Upper lobe of left lung (tissue), 6 donors: ENCODE data around the gene ACTRT2. TPM values are rescaled to one million over a fixed set of nuclear protein-coding genes. Genes with fewer than 3 reads are reported as not detected.
A peak's percentile ranks its signal among the peaks of the same experiment; 100 is the strongest.

ENCODE experiments used
- ATAC-seq, 2 donors: fragments of 200-7000 bp; cut with Tn5 transposase; one replicate each; pipeline ENCODE4 v1.9.1; 2022; ENCODE audit warnings: mild to moderate bottlenecking in 2 of 2, moderate library complexity in 2 of 2; ENCODE audit not compliant: low FRiP score in 2 of 2
- DNase-seq, 2 donors: peaks; one replicate each; pipeline ENCODE4 v3.0.0-alpha.2; 2019 to 2020
- H3K27ac ChIP-seq, 4 donors: fragments of 200-600 bp; sonication (generic); one replicate each; pipeline ENCODE4 v1.5.1; 2016 to 2019
- H3K27me3 ChIP-seq, 4 donors: fragments of 200-600 bp; sonication (generic); one replicate each; pipeline ENCODE4 v1.5.1; 2017 to 2019
- H3K36me3 ChIP-seq, 4 donors: fragments of 200-600 bp; sonication (generic); one replicate each; pipeline ENCODE4 v1.5.1; 2016 to 2019
- H3K4me1 ChIP-seq, 4 donors: fragments of 200-600 bp; sonication (generic); one replicate each; pipeline ENCODE4 v1.5.1; 2018 to 2019
- H3K4me3 ChIP-seq, 4 donors: fragments of 200-600 bp; sonication (generic); one replicate each; pipeline ENCODE4 v1.5.1; 2017 to 2019; ENCODE audit warnings: mild to moderate bottlenecking in 2 of 4, moderate library complexity in 1 of 4
- H3K9me3 ChIP-seq, 4 donors: fragments of 200-600 bp; sonication (generic); one replicate each; pipeline ENCODE4 v1.5.1; 2018 to 2019
- CTCF ChIP-seq, 6 experiments: fragments of 450-650 bp in 4 of 6; fragments of 200-600 bp in 2 of 6; sonication (generic) in 2 of 6; IDR thresholded peaks; one replicate each; pipeline ENCODE4 v1.5.1; 2016 to 2019; ENCODE audit warnings: antibody characterized with exemption in 6 of 6
- EP300 ChIP-seq, 4 donors: sonication (generic); formaldehyde crosslinking; IDR thresholded peaks; one replicate each; pipeline ENCODE4 v1.5.1; 2017; ENCODE audit warnings: antibody characterized with exemption in 4 of 4, control low read depth in 2 of 4
- POLR2A ChIP-seq, 4 donors: fragments of 450-650 bp; IDR thresholded peaks; one replicate each; pipeline ENCODE4 v1.5.1; 2016 to 2017; ENCODE audit warnings: antibody characterized with exemption in 4 of 4, mild to moderate bottlenecking in 2 of 4
- POLR2AphosphoS5 ChIP-seq, 2 donors: sonication (generic); formaldehyde crosslinking; IDR thresholded peaks; one replicate each; pipeline ENCODE4 v1.5.1; 2017; ENCODE audit warnings: antibody characterized with exemption in 2 of 2
- WGBS, 2 donors: methylation state at CpG; one replicate each; pipeline ENCODE4 v1.1.5; 2017 to 2018; 5-methylcytosine and 5-hydroxymethylcytosine counted together
- total RNA-seq, 6 donors: library from RNA; depleted of rRNA in 4 of 6; stranded (reverse); fragments of >200 nt in 4 of 6; gene quantifications; one replicate each; pipeline versions ENCODE4 v1.1.0 to v1.2.1, GENCODE V29; 2016 to 2021
- donor health status: DM: no; HTN: no; CAD: no; lungs with moderate emphysema.
- donor health status: DM: no; HTN: yes; CAD: no; lungs with severe emphysema.

ACTRT2 gene
- total RNA-seq, 6 donors from 2014 or later = not detected

GRCh38 chr1:3014443-3015268 is 6.6 kb upstream of the ACTRT2 start:
- peak in 1 of 2 donors; percentile 58 for DNase-seq
- Histone ChIP-seq H3K27ac (no peak overlapping the region), H3K27me3 (peaks cover 0 to 3% (median 0%) of the 10 kb centered on the region in 4 donors), H3K9me3 (no peaks in the 10 kb centered on the region), H3K36me3 (no peaks in the 10 kb centered on the region), H3K4me1 (peaks cover 0 to 5% (median 4%) of the 10 kb centered on the region in 4 donors), H3K4me3 (no peak overlapping the region)
- ATAC-seq = no peak
- TF ChIP-seq POLR2AphosphoS5 (IDR thresholded peaks at IDR 0.05) = no peak
- no peak for TF ChIP-seq EP300 (IDR thresholded peaks at IDR 0.05)
- TF ChIP-seq POLR2A (IDR thresholded peaks at IDR 0.05) = no peak
- no peak for TF ChIP-seq CTCF (IDR thresholded peaks at IDR 0.05)
- WGBS, 2 donors = 77 to 78% methylated on average over 22 of the region's 26 CpGs

GRCh38 chr1:3015269-3015635 is 6.0 kb upstream of the ACTRT2 start:
- ATAC-seq (no peak), DNase-seq (peak in 1 of 2 donors; percentile 49)
- peaks cover 0 to 3% (median 0%) of the 10 kb centered on the region in 4 donors for H3K27me3 ChIP-seq
- no peak overlapping the region for H3K4me3 ChIP-seq
- no peaks in the 10 kb centered on the region for H3K36me3 ChIP-seq
- peaks cover 0 to 5% (median 4%) of the 10 kb centered on the region in 4 donors for H3K4me1 ChIP-seq
- TF ChIP-seq EP300 (IDR thresholded peaks at IDR 0.05) = no peak
- TF ChIP-seq POLR2A (IDR thresholded peaks at IDR 0.05) = no peak
- TF ChIP-seq CTCF (IDR thresholded peaks at IDR 0.05) = no peak
- TF ChIP-seq POLR2AphosphoS5 (IDR thresholded peaks at IDR 0.05) = no peak
- H3K27ac ChIP-seq = no peak overlapping the region
- no peaks in the 10 kb centered on the region for H3K9me3 ChIP-seq
- 86% methylated on average over 10 of the region's 10 CpGs; no CpG with 5 or more reads in 1 of the 2 donors for WGBS, 2 donors

GRCh38 chr1:3015744-3016143 is 5.5 kb upstream of the ACTRT2 start:
- 78% methylated on average over 5 of the region's 5 CpGs; no CpG with 5 or more reads in 1 of the 2 donors for WGBS, 2 donors
- TF ChIP-seq POLR2A (IDR thresholded peaks at IDR 0.05) (no peak), POLR2AphosphoS5 (IDR thresholded peaks at IDR 0.05) (no peak), EP300 (IDR thresholded peaks at IDR 0.05) (no peak), CTCF (IDR thresholded peaks at IDR 0.05) (no peak)
- Histone ChIP-seq H3K27ac (no peak overlapping the region), H3K27me3 (peaks cover 0 to 3% (median 0%) of the 10 kb centered on the region in 4 donors), H3K9me3 (no peaks in the 10 kb centered on the region), H3K4me1 (peaks cover 0 to 5% (median 4%) of the 10 kb centered on the region in 4 donors), H3K36me3 (no peaks in the 10 kb centered on the region), H3K4me3 (no peak overlapping the region)
- no peak for ATAC-seq
- peak in 1 of 2 donors; percentile 17 for DNase-seq

GRCh38 chr1:3016641-3017439 is 4.4 kb upstream of the ACTRT2 start:
- peaks cover 0 to 3% (median 0%) of the 10 kb centered on the region in 4 donors for H3K27me3 ChIP-seq
- TF ChIP-seq EP300 (IDR thresholded peaks at IDR 0.05) (no peak), POLR2AphosphoS5 (IDR thresholded peaks at IDR 0.05) (no peak), POLR2A (IDR thresholded peaks at IDR 0.05) (no peak), CTCF (IDR thresholded peaks at IDR 0.05) (no peak)
- no peak for ATAC-seq
- 79 to 89% methylated on average over 11 to 22 of the region's 22 CpGs for WGBS, 2 donors
- no peak overlapping the region for H3K27ac ChIP-seq
- H3K36me3 ChIP-seq = no peaks in the 10 kb centered on the region
- no peak overlapping the region for H3K4me3 ChIP-seq
- H3K9me3 ChIP-seq = no peaks in the 10 kb centered on the region
- H3K4me1 ChIP-seq = peaks cover 0 to 5% (median 4%) of the 10 kb centered on the region in 4 donors
- peak; percentile 17 to 49 for DNase-seq
